GM18909 (cell line): ENCODE measurements around the gene KLHL18.

Source experiments
- ATAC-seq: cut with Tn5 transposase; IDR thresholded peaks from one replicate; pipeline ENCODE4 v1.9.1; 2021; ENCODE audit warnings: mild to moderate bottlenecking; ENCODE audit not compliant: unreplicated experiment, poor library complexity

The KLHL18 gene

GRCh38 chr3:47384425-47384824, 101.7 kb downstream of the KLHL18 start:
- ATAC-seq, result no peak

- ATAC-seq, result no peak
These were observed 102.3 kb downstream of the KLHL18 start for GRCh38 chr3:47385007-47385406.

GRCh38 chr3:47385796-47386195, 103.1 kb downstream of the KLHL18 start:
- no peak for ATAC-seq

- no peak for ATAC-seq
These were observed 110.2 kb downstream of the KLHL18 start for GRCh38 chr3:47392933-47393332.

GRCh38 chr3:47394140-47394870, 111.6 kb downstream of the KLHL18 start:
- ATAC-seq, result no peak

GRCh38 chr3:47394881-47395280, 112.1 kb downstream of the KLHL18 start:
- no peak for ATAC-seq
